Measurements from ENCODE around the gene PLSCR4. TPM values are rescaled to one million over a fixed set of nuclear protein-coding genes. Genes with fewer than 3 reads are reported as not detected.

PLSCR4 gene
- total and polyA plus RNA-seq, 8 donors = 6.1 to 76.3 (median 18.6) TPM

DNA sequence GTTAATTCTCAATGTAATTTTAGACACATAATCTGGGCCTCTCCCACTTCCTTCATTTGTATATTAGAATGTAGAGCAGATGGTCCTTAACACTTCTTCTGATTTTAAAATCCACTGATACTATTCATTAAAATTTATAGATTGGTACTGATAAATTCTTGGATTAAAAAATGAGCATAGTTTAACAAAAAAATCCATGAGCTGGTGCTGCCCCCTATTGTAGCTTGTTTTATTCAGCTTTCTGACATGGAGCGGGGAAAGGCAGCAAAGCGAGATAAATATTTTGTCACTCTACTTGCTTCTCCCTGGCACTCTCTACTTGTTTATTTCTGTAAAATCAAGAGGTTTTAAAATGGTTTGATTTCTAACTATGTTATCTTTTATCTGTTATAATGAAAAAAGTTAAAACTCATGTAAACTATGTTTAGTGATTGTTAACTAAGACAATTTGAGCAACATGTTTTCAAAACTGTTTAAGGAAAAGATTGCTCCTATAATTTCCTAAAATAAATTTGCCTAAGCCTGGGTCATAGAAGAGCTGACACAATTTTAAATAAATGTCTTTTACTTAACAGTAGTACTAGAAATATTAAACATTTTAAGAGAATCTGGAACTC, 63.5 kb downstream of the PLSCR4 start:
- Histone ChIP-seq H3K9me3 (no peaks in the 10 kb centered on the region), H3K4me3 (no peak overlapping the region), H3K27me3 (no peaks in the 10 kb centered on the region), H3K4me1 (peaks cover 0 to 18% (median 3%) of the 10 kb centered on the region in 4 donors), H3K27ac (no peak overlapping the region), H3K36me3 (no peaks in the 10 kb centered on the region)
- 13 to 47% (median 28%) methylated on average over 2 of the region's 2 CpGs for WGBS, 5 donors
- peak in 1 of 2 donors; percentile 60 for DNase-seq
- intact Hi-C loops (cut with DNase I; ENCODE audit: low total_unique reads) = loop anchor here (5.0 kb wide), 1 partner anchor 125 kb away; no protein-coding TSS in a partner anchor
- no peak for TF ChIP-seq POLR2AphosphoS5 (IDR thresholded peaks at IDR 0.05)
- no peak for TF ChIP-seq EP300 (IDR thresholded peaks at IDR 0.05)
- TF ChIP-seq CTCF (IDR thresholded peaks at IDR 0.05) = peak in 4 of 7 experiments; percentile 33 to 63 (median 51)
- TF ChIP-seq POLR2A (IDR thresholded peaks at IDR 0.05) = no peak

- no peaks in the 10 kb centered on the region for H3K36me3 ChIP-seq
- peaks cover 0 to 18% (median 1%) of the 10 kb centered on the region in 4 donors for H3K4me1 ChIP-seq
- H3K4me3 ChIP-seq = no peak overlapping the region
- DNase-seq = peak; percentile 39 to 61
- no peaks in the 10 kb centered on the region for H3K27me3 ChIP-seq
- no peaks in the 10 kb centered on the region for H3K9me3 ChIP-seq
- intact Hi-C loops (cut with DNase I; ENCODE audit: low total_unique reads) = loop anchor here (5.0 kb wide), 1 partner anchor 122 kb away; no protein-coding TSS in a partner anchor
- TF ChIP-seq EP300 (IDR thresholded peaks at IDR 0.05) (no peak), CTCF (IDR thresholded peaks at IDR 0.05) (no peak), POLR2A (IDR thresholded peaks at IDR 0.05) (no peak), POLR2AphosphoS5 (IDR thresholded peaks at IDR 0.05) (peak in 1 of 3 donors; percentile 22)
- H3K27ac ChIP-seq = no peak overlapping the region
- 42 to 51% (median 44%) methylated on average over 2 of the region's 2 CpGs for WGBS, 5 donors
Observed at GRCh38 chr3:146184241-146185015, 66.5 kb downstream of the PLSCR4 start.

GRCh38 chr3:146181216-146181615, 69.7 kb downstream of the PLSCR4 start:
- DNase-seq = no peak
- WGBS, 5 donors = 86 to 92% (median 90%) methylated on average over 5 of the region's 5 CpGs
- Histone ChIP-seq H3K36me3 (no peaks in the 10 kb centered on the region), H3K4me1 (peaks cover 0 to 13% (median 0%) of the 10 kb centered on the region in 4 donors), H3K9me3 (no peaks in the 10 kb centered on the region), H3K4me3 (no peak overlapping the region), H3K27me3 (no peaks in the 10 kb centered on the region), H3K27ac (no peak overlapping the region)
- intact Hi-C loops (cut with DNase I; ENCODE audit: low total_unique reads) = no loop called here
- TF ChIP-seq EP300 (IDR thresholded peaks at IDR 0.05) = no peak
- no peak for TF ChIP-seq CTCF (IDR thresholded peaks at IDR 0.05)
- TF ChIP-seq POLR2AphosphoS5 (IDR thresholded peaks at IDR 0.05) = no peak

- Histone ChIP-seq H3K36me3 (no peaks in the 10 kb centered on the region), H3K27ac (no peak overlapping the region), H3K4me3 (no peak overlapping the region), H3K27me3 (no peaks in the 10 kb centered on the region), H3K9me3 (no peaks in the 10 kb centered on the region), H3K4me1 (peaks cover 0 to 6% (median 0%) of the 10 kb centered on the region in 4 donors)
- no peak for DNase-seq
- 87 to 96% (median 94%) methylated on average over 6 of the region's 6 CpGs for WGBS, 5 donors
- TF ChIP-seq EP300 (IDR thresholded peaks at IDR 0.05) (no peak), POLR2A (IDR thresholded peaks at IDR 0.05) (no peak), CTCF (IDR thresholded peaks at IDR 0.05) (no peak), POLR2AphosphoS5 (IDR thresholded peaks at IDR 0.05) (no peak)
- intact Hi-C loops (cut with DNase I; ENCODE audit: low total_unique reads) = no loop called here
Observed at GRCh38 chr3:146180376-146180775, 70.5 kb downstream of the PLSCR4 start.
